GF-D8 (cell line): Measurements from ENCODE around the gene PERM1.
"Not testable (repeated sequence)": the region's sequence is repeated elsewhere in the genome, so short reads cannot be mapped to it uniquely, and the experiment has no call there.

ENCODE experiments used
- DNase-seq: peaks from one replicate; lab custom pipeline; 2025; lab: John Stamatoyannopoulos, UW

Gene PERM1

GRCh38 chr1:997993-998744, 16.3 kb upstream of the PERM1 start:
- no peak for DNase-seq

GRCh38 chr1:997713-997992, 15.8 kb upstream of the PERM1 start:
- no peak for DNase-seq

- DNase-seq, result no peak
Measured at GRCh38 chr1:996851-997712, 15.2 kb upstream of the PERM1 start.

- DNase-seq, result no peak
Measured at GRCh38 chr1:995665-996633, 14.1 kb upstream of the PERM1 start.

GRCh38 chr1:994546-994945, 12.7 kb upstream of the PERM1 start:
- DNase-seq, result not testable (repeated sequence)

GRCh38 chr1:993379-993995, 11.6 kb upstream of the PERM1 start:
- DNase-seq, result no peak

GRCh38 chr1:992362-992761, 10.5 kb upstream of the PERM1 start:
- DNase-seq, result no peak

- DNase-seq, result no peak
Measured at GRCh38 chr1:991895-992294, 10.0 kb upstream of the PERM1 start.

GRCh38 chr1:991275-991674, 9.4 kb upstream of the PERM1 start:
- not testable (repeated sequence) for DNase-seq

GRCh38 chr1:988061-988460, 6.2 kb upstream of the PERM1 start:
- DNase-seq, result not testable (repeated sequence)

GRCh38 chr1:985126-985525, 3.2 kb upstream of the PERM1 start:
- no peak for DNase-seq

GRCh38 chr1:984476-984814, 2.6 kb upstream of the PERM1 start:
- DNase-seq, result no peak

GRCh38 chr1:983798-984475, 2.0 kb upstream of the PERM1 start:
- DNase-seq, result no peak

GRCh38 chr1:982765-983436, 1.0 kb upstream of the PERM1 start:
- DNase-seq, result no peak

GRCh38 chr1:981491-981954, 370 bp downstream of the PERM1 start:
- DNase-seq, result no peak

GRCh38 chr1:980602-981395, 1.1 kb downstream of the PERM1 start:
- DNase-seq, result no peak

GRCh38 chr1:980137-980571, 1.7 kb downstream of the PERM1 start:
- no peak for DNase-seq

GRCh38 chr1:979744-980072, 2.2 kb downstream of the PERM1 start:
- DNase-seq, result no peak

GRCh38 chr1:978835-979743, 2.8 kb downstream of the PERM1 start:
- no peak for DNase-seq
